Endothelial cell of umbilical vein (primary cell): ENCODE data around the gene CCDC34.

Source experiments
- CTCF ChIP-seq, 2 donors: IDR thresholded peaks; 1 replicate in 1 of 2; 2 replicates in 1 of 2; pipeline ENCODE4 v1.5.1; 2011; ENCODE audit warnings: low read length in 2 of 2, mild to moderate bottlenecking in 2 of 2, moderate library complexity in 2 of 2, control low read depth in 1 of 2, inconsistent platforms in 1 of 2, low read depth in 1 of 2; ENCODE audit not compliant: insufficient read depth in 1 of 2; ENCODE audit errors: extremely low read depth in 1 of 2
- EZH2 ChIP-seq: IDR thresholded peaks from 2 replicates; pipeline ENCODE4 v1.6.1; 2012; ENCODE audit warnings: borderline replicate concordance, low read depth, mild to moderate bottlenecking, moderate library complexity, low read length, inconsistent platforms; ENCODE audit not compliant: severe bottlenecking
- FOS ChIP-seq: IDR thresholded peaks from 2 replicates; pipeline ENCODE4 v1.6.1; 2011; ENCODE audit warnings: mild to moderate bottlenecking, low read length, moderate library complexity, borderline replicate concordance; ENCODE audit not compliant: insufficient read depth
- GATA2 ChIP-seq: IDR thresholded peaks from 2 replicates; pipeline ENCODE4 v1.7.0; 2011; ENCODE audit warnings: low read depth, mild to moderate bottlenecking, moderate library complexity, mixed read lengths, low read length; ENCODE audit not compliant: insufficient read length, insufficient read depth
- JUN ChIP-seq: IDR thresholded peaks from 2 replicates; pipeline ENCODE4 v1.6.1; 2011; ENCODE audit warnings: borderline replicate concordance, low read depth; ENCODE audit not compliant: insufficient read length, insufficient read depth
- MAX ChIP-seq: IDR thresholded peaks from 2 replicates; pipeline ENCODE4 v1.6.1; 2011; ENCODE audit not compliant: insufficient read depth, insufficient read length
- MYC ChIP-seq: IDR thresholded peaks from one replicate; pipeline ENCODE4 v1.6.1; 2011; ENCODE audit warnings: mild to moderate bottlenecking, low read depth, low read length
- POLR2A ChIP-seq: IDR thresholded peaks from 2 replicates; pipeline ENCODE4 v1.6.1; 2012; ENCODE audit warnings: low read depth, mild to moderate bottlenecking, control low read depth, low read length
- POLR2AphosphoS5 ChIP-seq: IDR thresholded peaks from 2 replicates; pipeline ENCODE4 v1.6.1; 2012; ENCODE audit warnings: low read depth, mild to moderate bottlenecking, control low read depth, low read length, moderate library complexity; ENCODE audit not compliant: insufficient read depth

GRCh38 chr11:27303903-27304302, 59.1 kb downstream of the CCDC34 start:
- TF ChIP-seq EZH2 (no peak), MAX (no peak), CTCF (IDR thresholded peaks at IDR 0.05; ENCODE audit: extremely low read depth in 1 of 2, insufficient read depth in 1 of 2, low read depth in 1 of 2, low read length in 2 of 2) (no peak), POLR2AphosphoS5 (no peak), POLR2A (no peak), MYC (no peak), FOS (no peak), JUN (no peak), GATA2 (no peak)
